GM20000 (cell line): ENCODE results near the gene CES2.

Source experiments
- DNase-seq: peaks from one replicate; pipeline ENCODE4 v3.0.0; 2012; ENCODE audit warnings: low spot score
- CTCF ChIP-seq: IDR thresholded peaks from 2 replicates; pipeline ENCODE4 v1.5.1; 2012; ENCODE audit warnings: mild to moderate bottlenecking, control low read depth; ENCODE audit errors: extremely low read depth, missing control alignments

CES2 gene, protein sequence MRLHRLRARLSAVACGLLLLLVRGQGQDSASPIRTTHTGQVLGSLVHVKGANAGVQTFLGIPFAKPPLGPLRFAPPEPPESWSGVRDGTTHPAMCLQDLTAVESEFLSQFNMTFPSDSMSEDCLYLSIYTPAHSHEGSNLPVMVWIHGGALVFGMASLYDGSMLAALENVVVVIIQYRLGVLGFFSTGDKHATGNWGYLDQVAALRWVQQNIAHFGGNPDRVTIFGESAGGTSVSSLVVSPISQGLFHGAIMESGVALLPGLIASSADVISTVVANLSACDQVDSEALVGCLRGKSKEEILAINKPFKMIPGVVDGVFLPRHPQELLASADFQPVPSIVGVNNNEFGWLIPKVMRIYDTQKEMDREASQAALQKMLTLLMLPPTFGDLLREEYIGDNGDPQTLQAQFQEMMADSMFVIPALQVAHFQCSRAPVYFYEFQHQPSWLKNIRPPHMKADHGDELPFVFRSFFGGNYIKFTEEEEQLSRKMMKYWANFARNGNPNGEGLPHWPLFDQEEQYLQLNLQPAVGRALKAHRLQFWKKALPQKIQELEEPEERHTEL

DNA sequence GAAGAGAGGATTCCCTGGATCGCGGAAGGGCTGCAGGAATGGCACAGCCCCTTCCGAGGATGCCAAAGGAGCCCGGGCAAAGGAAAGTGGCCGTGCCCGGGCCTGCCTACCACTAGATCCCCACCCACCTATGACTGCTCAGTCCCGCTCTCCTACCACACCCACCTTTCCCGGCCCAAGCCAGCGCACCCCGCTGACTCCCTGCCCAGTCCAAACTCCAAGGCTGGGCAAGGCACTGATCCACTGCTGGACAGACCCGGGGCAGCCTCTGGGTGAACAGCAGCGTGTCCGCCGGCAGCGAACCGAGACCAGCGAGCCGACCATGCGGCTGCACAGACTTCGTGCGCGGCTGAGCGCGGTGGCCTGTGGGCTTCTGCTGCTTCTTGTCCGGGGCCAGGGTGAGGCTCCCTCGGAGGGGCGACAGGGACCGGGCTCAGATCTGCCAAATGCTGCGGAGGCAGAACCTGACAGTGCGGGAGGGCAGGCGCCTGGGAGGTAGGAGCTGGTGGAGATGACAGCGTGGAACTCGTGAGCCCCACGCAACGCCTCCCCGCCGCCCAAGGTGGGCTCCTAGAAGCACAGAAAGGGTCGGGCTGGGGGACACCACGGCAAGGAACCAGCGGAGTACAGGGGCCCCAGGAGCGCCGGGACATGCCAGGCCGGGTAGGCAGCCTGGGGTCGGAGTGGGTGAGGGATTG, at the start of gene CES2:
TSS of gene CES2 (plus strand) at position 203 of the 698 bp plus-strand sequence. CDS start at position 323, 120 bp downstream.
- DNase-seq = no peak
- TF ChIP-seq CTCF = no peak

DNA sequence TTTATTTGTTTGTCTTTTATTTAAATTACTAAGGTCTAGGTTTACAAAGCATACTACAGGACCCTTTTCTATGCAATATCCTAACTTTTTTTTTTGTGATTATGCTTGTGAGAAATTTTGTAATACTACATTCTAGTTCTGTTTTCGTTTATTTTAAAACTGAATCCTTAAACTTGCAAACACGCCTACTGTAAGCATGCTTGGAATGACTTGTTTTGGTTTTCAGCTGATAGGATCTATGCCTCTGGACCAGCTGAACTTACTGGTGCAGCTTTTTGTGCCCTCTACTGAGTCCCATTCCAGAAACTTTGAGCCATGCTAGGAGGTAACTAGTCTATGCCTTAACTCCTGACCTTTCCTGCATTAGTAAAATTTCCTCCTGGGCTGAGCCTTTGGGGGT, 49.0 kb upstream of the CES2 start:
- no peak for DNase-seq
- TF ChIP-seq CTCF = no peak

- DNase-seq = no peak
- TF ChIP-seq CTCF = no peak
Measured at GRCh38 chr16:66886914-66887313, 48.4 kb upstream of the CES2 start.

DNA sequence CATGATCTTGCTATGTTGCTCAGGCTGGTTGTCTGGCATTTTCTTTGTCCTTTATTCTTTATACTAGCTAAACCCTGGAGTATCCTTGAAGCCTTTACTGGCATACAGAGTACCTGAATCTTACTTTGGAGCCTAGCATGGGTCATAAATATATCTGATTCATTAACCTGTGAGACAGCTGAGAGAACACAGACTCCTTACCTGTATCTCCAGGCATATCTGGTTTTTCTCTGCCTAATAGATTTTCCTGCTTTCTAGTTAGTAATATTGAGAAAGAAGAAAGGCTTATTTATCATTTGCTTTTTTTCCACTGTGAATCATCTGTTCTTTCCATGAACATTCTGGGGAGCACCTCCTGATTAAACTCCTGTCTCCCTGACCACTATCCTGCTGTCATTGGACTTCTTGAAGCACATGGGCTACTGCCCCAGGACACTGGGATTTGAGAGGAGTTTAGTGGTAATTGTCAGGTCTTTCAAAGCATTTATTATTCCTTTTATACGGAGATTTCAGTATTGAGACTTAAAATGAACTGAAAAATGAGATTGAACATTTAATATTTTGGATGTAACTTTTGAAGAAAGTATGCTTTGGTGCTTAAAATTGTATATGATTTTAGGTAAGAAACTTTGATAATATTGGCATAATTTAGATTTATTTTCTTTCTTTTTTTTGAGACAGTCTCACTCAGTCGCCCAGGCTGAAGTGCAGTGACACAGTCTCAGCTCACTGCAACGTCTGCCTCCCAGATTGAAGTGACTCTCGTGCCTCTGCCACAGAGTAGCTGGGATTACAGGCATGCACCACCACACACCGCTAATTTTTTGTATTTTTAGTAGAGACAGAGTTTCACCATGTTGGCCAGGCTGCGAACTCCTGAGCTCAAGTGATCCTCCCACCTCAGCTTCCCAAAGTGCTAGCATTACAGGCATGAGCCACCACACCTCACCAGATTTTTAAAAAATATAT, 46.4 kb upstream of the CES2 start:
- no peak for TF ChIP-seq CTCF
- no peak for DNase-seq

- DNase-seq = no peak
- no peak for TF ChIP-seq CTCF
Measured at GRCh38 chr16:66889622-66890021, 45.7 kb upstream of the CES2 start.

GRCh38 chr16:66890799-66891198, 44.5 kb upstream of the CES2 start:
- DNase-seq = no peak
- TF ChIP-seq CTCF = no peak
